HepG2 (cell line): ENCODE data around the gene TOM1L2. TPM values are rescaled to one million over a fixed set of nuclear protein-coding genes. Genes with fewer than 3 reads are reported as not detected.

Source experiments
- ARHGAP35 ChIP-seq: sonication (generic); formaldehyde crosslinking; IDR thresholded peaks from 2 replicates; pipeline ENCODE4 v1.9.0; 2022; ENCODE audit warnings: mild to moderate bottlenecking, inconsistent platforms, moderate library complexity, missing genetic modification reagents, borderline replicate concordance
- BRD4 ChIP-seq: sonication (generic); formaldehyde crosslinking; IDR thresholded peaks from 2 replicates; pipeline ENCODE4 v1.4.0; 2020; ENCODE audit warnings: missing genetic modification reagents
- FOXO4 ChIP-seq: sonication (generic); formaldehyde crosslinking; conservative IDR thresholded peaks from 2 replicates; pipeline ENCODE4 v1.8.1; 2023; ENCODE audit warnings: missing genetic modification reagents
- NCOA1 ChIP-seq: sonication (generic); formaldehyde crosslinking; IDR thresholded peaks from 2 replicates; pipeline ENCODE4 v1.9.0; 2021; ENCODE audit warnings: missing genetic modification reagents
- NR2F1 ChIP-seq, 2 experiments: fragments of 450-650 bp in 1 of 2; formaldehyde crosslinking in 1 of 2; IDR thresholded peaks; 2 replicates each; pipeline versions ENCODE4 v1.5.0 to v1.6.1; 2016 to 2020; ENCODE audit warnings: mild to moderate bottlenecking in 1 of 2, missing compliant biosample characterization in 1 of 2, missing genetic modification reagents in 1 of 2, moderate library complexity in 1 of 2
- SIN3A ChIP-seq: IDR thresholded peaks from 2 replicates; pipeline ENCODE4 v1.6.1; 2011; ENCODE audit warnings: low read depth, mild to moderate bottlenecking, control low read depth, low read length, borderline replicate concordance
- SP4 ChIP-seq: sonication (generic); formaldehyde crosslinking; IDR thresholded peaks from 2 replicates; pipeline ENCODE4 v1.8.1; 2023; ENCODE audit warnings: mild to moderate bottlenecking, missing genetic modification reagents
- TBL1XR1 ChIP-seq: fragments of 150-350 bp; IDR thresholded peaks from 2 replicates; pipeline ENCODE4 v1.6.1; 2014; ENCODE audit warnings: borderline replicate concordance, low read length; ENCODE audit not compliant: partially characterized antibody
- ZBTB46 ChIP-seq: sonication (generic); formaldehyde crosslinking; IDR thresholded peaks from 2 replicates; pipeline ENCODE4 v1.4.0; 2020; ENCODE audit warnings: mild to moderate bottlenecking, missing genetic modification reagents, borderline replicate concordance
- ZHX2 ChIP-seq, 2 experiments: sonication (generic) in 1 of 2; formaldehyde crosslinking in 1 of 2; IDR thresholded peaks; 2 replicates each; pipeline versions ENCODE4 v1.6.1 to v1.9.0; 2014 to 2022; ENCODE audit warnings: antibody characterized with exemption in 1 of 2, borderline replicate concordance in 1 of 2, inconsistent platforms in 1 of 2, low read depth in 1 of 2, missing genetic modification reagents in 1 of 2
- ZNF12 ChIP-seq: sonication (generic); formaldehyde crosslinking; IDR thresholded peaks from 2 replicates; pipeline ENCODE4 v1.5.0; 2020; ENCODE audit warnings: missing genetic modification reagents
- ZNF276 ChIP-seq: sonication (generic); formaldehyde crosslinking; IDR thresholded peaks from 2 replicates; pipeline ENCODE4 v1.4.0; 2020; ENCODE audit warnings: mild to moderate bottlenecking, low read depth, missing genetic modification reagents
- ZNF619 ChIP-seq: sonication (generic); formaldehyde crosslinking; IDR thresholded peaks from 2 replicates; pipeline ENCODE4 v1.4.0; 2020; ENCODE audit warnings: mild to moderate bottlenecking, missing genetic modification reagents
- ZNF644 ChIP-seq: IDR thresholded peaks from 2 replicates; pipeline ENCODE4 v1.6.1; 2016; ENCODE audit warnings: low read depth
- ZNF878 ChIP-seq: sonication (generic); formaldehyde crosslinking; IDR thresholded peaks from 2 replicates; pipeline ENCODE4 v1.8.1; 2023; ENCODE audit warnings: mild to moderate bottlenecking, missing genetic modification reagents, moderate library complexity
- polyA plus RNA-seq, 8 experiments: library from polyadenylated mRNA; depleted of rRNA in 3 of 8; stranded (reverse) in 7 of 8; unstranded in 1 of 8; fragments of >200 nt; fragmentation: Illumina TruSeq in 4 of 8; extraction: Trizol in 4 of 8; gene quantifications; 2 replicates each; pipeline versions ENCODE4 v1.2.1 to v1.2.3, GENCODE V29; 2011 to 2016; ENCODE audit warnings: low read depth in 4 of 8, missing spikeins in 1 of 8, mixed read lengths in 1 of 8; ENCODE audit not compliant: insufficient read depth in 1 of 8
- total RNA-seq, 5 experiments: library from RNA; depleted of rRNA; stranded (reverse); fragments of >200 nt; fragmentation: Illumina TruSeq; extraction: Trizol; gene quantifications; 2 replicates each; pipeline ENCODE4 v1.2.3, GENCODE V29; 2016; ENCODE audit warnings: low read depth in 1 of 5

Gene TOM1L2
- total and polyA plus RNA-seq, 2 of the 13 experiments (the other 11 are each of a cell fraction or from before 2014, with no cell fraction given), result 4.7 to 7.4 TPM

GRCh38 chr17:17839791-17840707 lies 132.2 kb downstream of the TOM1L2 start (continued):
- TF ChIP-seq FOXO4 (CRISPR knock-in tag) (0 out of 2 replicates have a peak, but pooled peaks have one; percentile 61), ZNF276 (0 out of 2 replicates have a peak, but pooled peaks have one; percentile 38), ZNF878 (CRISPR knock-in tag) (no peak), ZNF12 (no peak), BRD4 (CRISPR knock-in tag) (0 out of 2 replicates have a peak, but pooled peaks have one; percentile 48), ZHX2 (IDR thresholded peaks at IDR 0.05; ENCODE audit: low read depth) (no peak; the same call in 1 of the 2 replicates), ZHX2 (CRISPR knock-in tag; IDR thresholded peaks at IDR 0.05; ENCODE audit: borderline replicate concordance) (peak; percentile 54; the same call in 1 of the 2 replicates), ZNF619 (CRISPR knock-in tag) (no peak), SIN3A (peak; percentile 77), SP4 (CRISPR knock-in tag) (peak; percentile 92), NCOA1 (CRISPR knock-in tag) (peak; percentile 95; the same call in 1 of the 2 replicates), ZNF644 (CRISPR knock-in tag) (no peak), ARHGAP35 (no peak; the same call in 1 of the 2 replicates), TBL1XR1 (no peak), ZBTB46 (CRISPR knock-in tag) (no peak), NR2F1 (CRISPR knock-in tag; IDR thresholded peaks at IDR 0.05) (peak; percentile 50 to 62)
